ENCODE data around the gene BABAM2. TPM values are rescaled to one million over a fixed set of nuclear protein-coding genes. Genes with fewer than 3 reads are reported as not detected.
A peak's percentile ranks its signal among the peaks of the same experiment; 100 is the strongest.

BABAM2 gene
- total and polyA plus RNA-seq, 2 of the 4 experiments (the other 2 are of a cell fraction): 20.9 to 23.1 TPM

- H4K91ac ChIP-seq (ENCODE audit: insufficient read depth, low read depth, low read length): no peak overlapping the region
- no peak overlapping the region for H3K4me2 ChIP-seq (ENCODE audit: low read depth, low read length)
- no peaks in the 10 kb centered on the region for H3K9me3 ChIP-seq (ENCODE audit: control insufficient read depth, insufficient read depth, low read length)
- H3K4ac ChIP-seq (ENCODE audit: low read depth, low read length): no peak overlapping the region
- peak; percentile 30 for DNase-seq
- in situ Hi-C loops (cut with MboI; ENCODE audit: low sequenced_read_pairs): no loop called here
- no peak overlapping the region for H3K27ac ChIP-seq (ENCODE audit: insufficient read depth, low read length)
- ChIA-PET CTCF (interaction anchor here (0.9 kb wide), 1 partner anchor 40 kb away, joined by 3 read pairs; no protein-coding TSS in a partner anchor), POLR2A (ENCODE audit: unreplicated experiment) (no interaction called here)
- no peak overlapping the region for H4K5ac ChIP-seq (ENCODE audit: low read depth, low read length)
- no peak for TF ChIP-seq MXI1 (IDR thresholded peaks at IDR 0.05; ENCODE audit: borderline replicate concordance, low read depth, low read length)
- TF ChIP-seq POLR2A (IDR thresholded peaks at IDR 0.05; ENCODE audit: low read depth, low read length): no peak
- no peak for TF ChIP-seq CTCF (conservative IDR thresholded peaks at IDR 0.05; ENCODE audit: low read depth, low read length)
- TF ChIP-seq MAZ (IDR thresholded peaks at IDR 0.05; ENCODE audit: borderline replicate concordance, low read depth, low read length): no peak
- no peak overlapping the region for H2BK120ac ChIP-seq (ENCODE audit: low read depth, low read length)
- H3K56ac ChIP-seq (ENCODE audit: extremely low read depth, insufficient read depth, low read length): no peak overlapping the region
- no peak overlapping the region for H4K8ac ChIP-seq (ENCODE audit: low read depth in 2 of 2, low read length in 2 of 2)
- H3K9me1 ChIP-seq (ENCODE audit: insufficient read depth, low read length): no peaks in the 10 kb centered on the region
- no peak overlapping the region for H2BK20ac ChIP-seq (ENCODE audit: low read depth, low read length)
- H3K23ac ChIP-seq (ENCODE audit: low read depth, low read length): no peak overlapping the region
- intact Hi-C loops (cut with micrococcal nuclease): no loop called here
- H2AK5ac ChIP-seq (ENCODE audit: low read depth, low read length): no peak overlapping the region
- H2AK9ac ChIP-seq (replicated peaks; ENCODE audit: low read depth, low read length, poor library complexity): no peak overlapping the region
- dilution Hi-C loops (cut with HindIII; ENCODE audit: low sequenced_read_pairs, unreplicated experiment): no loop called here
- BruUV-seq (replicated peaks): no TSS peak
- H2BK15ac ChIP-seq (ENCODE audit: low read depth, low read length): no peak overlapping the region
- H2BK5ac ChIP-seq (ENCODE audit: low read depth, low read length, poor library complexity, severe bottlenecking): no peak overlapping the region
- no peaks in the 10 kb centered on the region for H4K20me1 ChIP-seq (ENCODE audit: insufficient read depth, low read length)
- H3K14ac ChIP-seq (replicated peaks; ENCODE audit: low read depth, low read length): no peak overlapping the region
- no peak overlapping the region for H3K18ac ChIP-seq (ENCODE audit: low read depth, low read length)
- no peaks in the 10 kb centered on the region for H3K79me1 ChIP-seq (ENCODE audit: low read depth in 1 of 2, low read length in 2 of 2)
- H3K9ac ChIP-seq (ENCODE audit: low read depth, low read length): no peak overlapping the region
- no peaks in the 10 kb centered on the region for H3K4me1 ChIP-seq (ENCODE audit: control insufficient read depth, insufficient read depth, low read length)
- no CpG with 5 or more reads among the region's 1 CpG for WGBS, 2 experiments (ENCODE audit: extremely low coverage in 2 of 2, insufficient read length in 1 of 2)
- H2AFZ ChIP-seq (replicated peaks; ENCODE audit: low read length, poor library complexity): no peak overlapping the region
- no peaks in the 10 kb centered on the region for H3K36me3 ChIP-seq (ENCODE audit: control insufficient read depth, insufficient read depth, low read length)
- H3K4me3 ChIP-seq (ENCODE audit: insufficient read depth, low read depth, low read length): no peak overlapping the region
- no peak for ATAC-seq (ENCODE audit: low read depth)
- no peaks in the 10 kb centered on the region for H3K27me3 ChIP-seq (ENCODE audit: control insufficient read depth, insufficient read depth, low read length)
These were observed 145.8 kb downstream of the BABAM2 start for GRCh38 chr2:28036307-28036706.
